ENCODE data around the gene ZFP3.

DNA sequence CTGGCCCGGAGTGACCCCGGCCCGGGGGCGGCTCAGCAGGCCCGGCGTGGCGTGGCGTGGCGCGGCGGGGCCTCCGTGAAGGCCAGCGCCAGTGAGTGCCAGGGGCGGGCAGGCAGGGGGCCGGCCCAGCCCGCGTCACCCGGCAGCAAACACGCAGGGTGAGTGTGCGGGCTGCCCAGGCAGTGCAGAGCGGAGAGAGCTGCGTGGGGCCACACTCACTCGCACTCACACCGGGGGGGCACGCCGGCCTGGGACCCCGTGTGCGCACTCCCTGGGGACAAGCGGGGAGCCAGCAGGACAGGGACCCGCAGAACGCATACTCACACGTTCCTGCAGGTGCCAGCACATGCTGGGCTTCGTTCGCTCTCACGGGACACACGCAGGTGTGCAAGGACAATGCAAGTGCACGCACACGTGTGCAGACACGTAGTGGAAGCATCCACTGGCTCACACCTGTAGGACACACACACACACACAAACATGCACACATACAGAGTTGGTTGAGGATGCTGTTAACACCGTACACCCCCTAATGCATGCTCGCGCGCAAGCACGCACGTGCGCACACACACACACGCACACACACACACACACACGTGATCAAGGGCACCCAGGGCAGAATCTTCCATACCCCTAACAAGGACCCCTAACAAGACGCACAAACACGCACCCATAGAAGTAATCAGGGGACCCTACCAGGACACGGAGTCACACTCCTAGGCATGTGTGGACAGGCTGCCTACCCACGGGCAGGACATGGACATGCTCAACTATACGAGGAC, 45.3 kb downstream of the ZFP3 start:
- no peak for TF ChIP-seq CTCF (IDR thresholded peaks at IDR 0.05)
- no peak for TF ChIP-seq POLR2A (IDR thresholded peaks at IDR 0.05)
- no peak for TF ChIP-seq POLR2AphosphoS5 (IDR thresholded peaks at IDR 0.05)
- TF ChIP-seq EP300 (IDR thresholded peaks at IDR 0.05) = no peak

All from stomach (tissue), 4 donors.